Measurements from ENCODE around the gene ZNF350. TPM values are rescaled to one million over a fixed set of nuclear protein-coding genes. Genes with fewer than 3 reads are reported as not detected.
"Not testable (repeated sequence)": the region's sequence is repeated elsewhere in the genome, so short reads cannot be mapped to it uniquely, and the experiment has no call there.

ZNF350 gene
- total RNA-seq, 6 donors from 2014 or later: 3.1 to 29.3 (median 11.4) TPM

DNA sequence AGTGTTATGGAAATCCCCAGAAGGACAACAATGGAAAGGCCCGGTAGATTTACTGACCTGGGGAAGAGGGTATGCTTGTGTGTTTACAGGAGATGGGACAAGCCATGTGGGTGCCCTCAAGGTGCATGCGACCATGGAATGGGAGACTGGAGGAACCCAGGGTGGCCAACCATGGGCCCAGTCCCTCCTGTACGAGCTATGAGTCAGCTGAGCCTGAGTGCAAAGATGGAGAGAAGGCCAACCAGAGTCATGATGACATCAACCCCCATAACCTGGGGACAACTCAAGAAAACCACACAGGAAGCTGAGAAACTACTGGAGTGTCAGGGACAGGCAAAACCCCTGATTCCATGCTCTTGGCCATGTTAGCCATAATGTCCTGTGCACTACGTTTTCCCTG, 7.8 kb downstream of the ZNF350 start:
- H3K27ac ChIP-seq: no peak overlapping the region
- no peaks in the 10 kb centered on the region for H3K27me3 ChIP-seq
- H3K9me3 ChIP-seq: peaks cover 71 to 95% (median 91%) of the 10 kb centered on the region in 4 donors
- peaks cover 4 to 48% (median 27%) of the 10 kb centered on the region in 4 donors for H3K36me3 ChIP-seq
- 93 to 95% methylated on average over 4 of the region's 4 CpGs for WGBS, 2 donors
- no peak for DNase-seq
- TF ChIP-seq EP300 (IDR thresholded peaks at IDR 0.05): no peak
- TF ChIP-seq POLR2A (IDR thresholded peaks at IDR 0.05): no peak
- TF ChIP-seq, protein P1, sequence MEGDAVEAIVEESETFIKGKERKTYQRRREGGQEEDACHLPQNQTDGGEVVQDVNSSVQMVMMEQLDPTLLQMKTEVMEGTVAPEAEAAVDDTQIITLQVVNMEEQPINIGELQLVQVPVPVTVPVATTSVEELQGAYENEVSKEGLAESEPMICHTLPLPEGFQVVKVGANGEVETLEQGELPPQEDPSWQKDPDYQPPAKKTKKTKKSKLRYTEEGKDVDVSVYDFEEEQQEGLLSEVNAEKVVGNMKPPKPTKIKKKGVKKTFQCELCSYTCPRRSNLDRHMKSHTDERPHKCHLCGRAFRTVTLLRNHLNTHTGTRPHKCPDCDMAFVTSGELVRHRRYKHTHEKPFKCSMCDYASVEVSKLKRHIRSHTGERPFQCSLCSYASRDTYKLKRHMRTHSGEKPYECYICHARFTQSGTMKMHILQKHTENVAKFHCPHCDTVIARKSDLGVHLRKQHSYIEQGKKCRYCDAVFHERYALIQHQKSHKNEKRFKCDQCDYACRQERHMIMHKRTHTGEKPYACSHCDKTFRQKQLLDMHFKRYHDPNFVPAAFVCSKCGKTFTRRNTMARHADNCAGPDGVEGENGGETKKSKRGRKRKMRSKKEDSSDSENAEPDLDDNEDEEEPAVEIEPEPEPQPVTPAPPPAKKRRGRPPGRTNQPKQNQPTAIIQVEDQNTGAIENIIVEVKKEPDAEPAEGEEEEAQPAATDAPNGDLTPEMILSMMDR (IDR thresholded peaks at IDR 0.05): no peak
- no peak for TF ChIP-seq POLR2AphosphoS5 (IDR thresholded peaks at IDR 0.05)
- ATAC-seq (ENCODE audit: low FRiP score in 2 of 2): no peak
- no peaks in the 10 kb centered on the region for H3K4me1 ChIP-seq
- no peak overlapping the region for H3K4me3 ChIP-seq

- H3K27ac ChIP-seq: no peak overlapping the region
- TF ChIP-seq, protein P1 (IDR thresholded peaks at IDR 0.05): no peak
- TF ChIP-seq POLR2AphosphoS5 (IDR thresholded peaks at IDR 0.05) (no peak), POLR2A (IDR thresholded peaks at IDR 0.05) (no peak), EP300 (IDR thresholded peaks at IDR 0.05) (no peak)
- H3K36me3 ChIP-seq: peaks cover 11 to 60% (median 40%) of the 10 kb centered on the region in 4 donors
- H3K4me1 ChIP-seq: no peaks in the 10 kb centered on the region
- no peak overlapping the region for H3K4me3 ChIP-seq
- peaks cover 82 to 99% (median 93%) of the 10 kb centered on the region in 4 donors for H3K9me3 ChIP-seq
- WGBS, 2 donors: 84 to 95% methylated on average over 7 of the region's 7 CpGs
- DNase-seq (no peak), ATAC-seq (ENCODE audit: low FRiP score in 2 of 2) (no peak)
- no peaks in the 10 kb centered on the region for H3K27me3 ChIP-seq
These were observed 9.3 kb downstream of the ZNF350 start for GRCh38 chr19:51977346-51977745.

GRCh38 chr19:51976852-51977251, 9.8 kb downstream of the ZNF350 start:
- 90 to 93% methylated on average over 3 of the region's 3 CpGs for WGBS, 2 donors
- no peak for DNase-seq
- TF ChIP-seq POLR2A (IDR thresholded peaks at IDR 0.05): no peak
- TF ChIP-seq EP300 (IDR thresholded peaks at IDR 0.05): no peak
- TF ChIP-seq POLR2AphosphoS5 (IDR thresholded peaks at IDR 0.05): no peak
- TF ChIP-seq, protein P1 (IDR thresholded peaks at IDR 0.05): no peak
- no peak overlapping the region for H3K27ac ChIP-seq
- no peak for ATAC-seq (ENCODE audit: low FRiP score in 2 of 2)
- no peaks in the 10 kb centered on the region for H3K27me3 ChIP-seq
- no peak overlapping the region for H3K4me3 ChIP-seq
- H3K9me3 ChIP-seq: peaks cover 82 to 99% (median 95%) of the 10 kb centered on the region in 4 donors
- peaks cover 11 to 65% (median 45%) of the 10 kb centered on the region in 4 donors for H3K36me3 ChIP-seq
- H3K4me1 ChIP-seq: no peaks in the 10 kb centered on the region

GRCh38 chr19:51975787-51976186, 10.9 kb downstream of the ZNF350 start:
- WGBS, 2 donors: 95 to 97% methylated on average over 17 of the region's 17 CpGs
- H3K9me3 ChIP-seq: peaks cover 86 to 100% (median 97%) of the 10 kb centered on the region in 4 donors
- H3K4me1 ChIP-seq; ATAC-seq (ENCODE audit: low FRiP score in 2 of 2); H3K4me3 ChIP-seq; H3K27ac ChIP-seq; H3K27me3 ChIP-seq: not testable (repeated sequence)
- H3K36me3 ChIP-seq: peaks cover 21 to 68% (median 53%) of the 10 kb centered on the region in 4 donors
- DNase-seq: peak in 1 of 2 donors; percentile 40

DNA sequence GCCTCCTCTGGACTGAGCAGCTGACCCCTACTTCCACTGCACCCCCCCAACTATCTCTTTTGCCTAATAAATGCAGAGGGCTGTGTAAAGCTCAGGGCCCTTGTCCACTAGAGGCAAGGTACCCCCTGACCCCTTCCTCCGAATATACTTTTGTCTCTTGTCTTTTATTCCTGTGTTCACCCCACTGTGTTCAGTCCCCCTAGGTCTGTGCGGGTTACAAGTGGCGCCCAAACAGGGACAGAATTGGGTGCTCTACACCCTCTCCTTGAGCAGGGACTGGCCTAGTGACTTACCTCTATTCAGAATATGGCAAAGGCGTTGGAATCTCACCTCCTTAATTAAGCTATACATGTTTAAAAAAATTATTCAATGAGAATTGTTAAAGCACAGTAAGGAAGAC, 15.0 kb downstream of the ZNF350 start:
- Histone ChIP-seq H3K9me3 (peaks cover 97 to 100% (median 98%) of the 10 kb centered on the region in 4 donors), H3K27ac (no peak overlapping the region), H3K4me1 (no peaks in the 10 kb centered on the region), H3K4me3 (no peak overlapping the region), H3K27me3 (no peaks in the 10 kb centered on the region), H3K36me3 (peaks cover 47 to 84% (median 77%) of the 10 kb centered on the region in 4 donors)
- TF ChIP-seq POLR2A (IDR thresholded peaks at IDR 0.05) (no peak), POLR2AphosphoS5 (IDR thresholded peaks at IDR 0.05) (no peak), EP300 (IDR thresholded peaks at IDR 0.05) (no peak)
- TF ChIP-seq, protein P1 (IDR thresholded peaks at IDR 0.05): no peak
- DNase-seq (no peak), ATAC-seq (ENCODE audit: low FRiP score in 2 of 2) (no peak)
- WGBS, 2 donors: 95 to 98% methylated on average over 4 of the region's 4 CpGs

All from upper lobe of left lung (tissue), 6 donors.